Measurements from ENCODE around the gene QKI. TPM values are rescaled to one million over a fixed set of nuclear protein-coding genes. Genes with fewer than 3 reads are reported as not detected.

Gene QKI
- total and polyA plus RNA-seq, 10 of the 15 experiments (the other 5 are each of a cell fraction or from before 2014, with no cell fraction given) = 4.7 to 72.5 (median 38.9) TPM

DNA sequence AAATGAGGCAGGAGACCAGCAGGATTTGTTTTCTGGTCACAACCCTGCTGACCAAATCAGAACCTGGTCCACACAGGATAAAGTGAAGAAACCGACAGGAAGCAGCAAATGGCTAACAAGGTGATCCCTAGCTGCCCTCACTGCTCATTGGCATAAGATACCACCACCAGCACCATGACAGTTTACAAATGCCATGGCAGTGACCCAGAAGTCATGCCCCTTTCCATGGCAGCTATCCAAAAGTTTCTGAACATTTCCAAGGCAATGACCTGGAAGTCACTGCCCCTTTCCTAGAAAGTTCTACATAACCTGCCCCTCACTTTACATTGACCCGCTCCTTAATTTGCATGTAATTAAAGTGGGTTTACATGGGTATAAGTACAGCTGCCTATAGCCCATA is 185.2 kb downstream of the QKI start:
- Histone ChIP-seq H3K9ac (ENCODE audit: control insufficient read depth, insufficient read depth, low read length) (no peak overlapping the region), H3K9me3 (replicated peaks; ENCODE audit: control insufficient read depth, insufficient read depth, low read length) (no peaks in the 10 kb centered on the region), H3K4me1 (ENCODE audit: control insufficient read depth, insufficient read depth, low read length) (no peaks in the 10 kb centered on the region), H4K20me1 (ENCODE audit: control insufficient read depth, insufficient read depth) (no peaks in the 10 kb centered on the region), H3K36me3 (ENCODE audit: control insufficient read depth in 2 of 2, insufficient read depth in 2 of 2, low read length in 1 of 2) (no peaks in the 10 kb centered on the region), H3K4me2 (ENCODE audit: control insufficient read depth, insufficient read depth) (no peak overlapping the region), H3K27ac (ENCODE audit: control insufficient read depth, insufficient read depth) (no peak overlapping the region), H2AFZ (ENCODE audit: control insufficient read depth, low read depth, low read length) (no peak overlapping the region), H3K4me3 (no peak overlapping the region), H3K27me3 (replicated peaks in 1 of 2; ENCODE audit: control insufficient read depth in 2 of 2, insufficient read depth in 2 of 2, low read length in 1 of 2) (no peaks in the 10 kb centered on the region), H3K79me2 (ENCODE audit: control insufficient read depth, insufficient read depth, low read length) (no peaks in the 10 kb centered on the region)
- intact Hi-C loops (cut with micrococcal nuclease; ENCODE audit: unreplicated experiment) = no loop called here
- POLR2A ChIA-PET = no interaction called here
- no TSS peak for BruUV-seq (replicated peaks)
- DNase-seq (ENCODE audit: low read depth, low spot score) = no peak
- no peak for ATAC-seq
- TF ChIP-seq, protein P1, sequence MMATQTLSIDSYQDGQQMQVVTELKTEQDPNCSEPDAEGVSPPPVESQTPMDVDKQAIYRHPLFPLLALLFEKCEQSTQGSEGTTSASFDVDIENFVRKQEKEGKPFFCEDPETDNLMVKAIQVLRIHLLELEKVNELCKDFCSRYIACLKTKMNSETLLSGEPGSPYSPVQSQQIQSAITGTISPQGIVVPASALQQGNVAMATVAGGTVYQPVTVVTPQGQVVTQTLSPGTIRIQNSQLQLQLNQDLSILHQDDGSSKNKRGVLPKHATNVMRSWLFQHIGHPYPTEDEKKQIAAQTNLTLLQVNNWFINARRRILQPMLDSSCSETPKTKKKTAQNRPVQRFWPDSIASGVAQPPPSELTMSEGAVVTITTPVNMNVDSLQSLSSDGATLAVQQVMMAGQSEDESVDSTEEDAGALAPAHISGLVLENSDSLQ (IDR thresholded peaks at IDR 0.05) = no peak
- TF ChIP-seq RCOR1 (conservative IDR thresholded peaks at IDR 0.05; ENCODE audit: low read depth, low read length) (no peak), ZNF217 (IDR thresholded peaks at IDR 0.05) (no peak), POLR2AphosphoS5 (IDR thresholded peaks at IDR 0.05; ENCODE audit: low read length) (no peak), NR2C2 (IDR thresholded peaks at IDR 0.05; ENCODE audit: borderline replicate concordance, control insufficient read depth, insufficient read length, low read depth) (no peak), MTA3 (IDR thresholded peaks at IDR 0.05; ENCODE audit: borderline replicate concordance, low read length) (no peak), TCF3 (IDR thresholded peaks at IDR 0.05; ENCODE audit: borderline replicate concordance, insufficient read depth, low read depth, low read length) (no peak), MYC (IDR thresholded peaks at IDR 0.05; ENCODE audit: insufficient read depth, insufficient read length, insufficient replicate concordance, low read length, severe bottlenecking) (no peak), RELA (IDR thresholded peaks at IDR 0.05; ENCODE audit: borderline replicate concordance, partially characterized antibody) (no peak), ZZZ3 (IDR thresholded peaks at IDR 0.05; ENCODE audit: control insufficient read depth, insufficient read length, low read depth) (no peak), BRCA1 (IDR thresholded peaks at IDR 0.05; ENCODE audit: low read depth, low read length) (no peak), SIN3A (IDR thresholded peaks at IDR 0.05; ENCODE audit: low read depth, low read length) (no peak)
- TF ChIP-seq, protein P2, sequence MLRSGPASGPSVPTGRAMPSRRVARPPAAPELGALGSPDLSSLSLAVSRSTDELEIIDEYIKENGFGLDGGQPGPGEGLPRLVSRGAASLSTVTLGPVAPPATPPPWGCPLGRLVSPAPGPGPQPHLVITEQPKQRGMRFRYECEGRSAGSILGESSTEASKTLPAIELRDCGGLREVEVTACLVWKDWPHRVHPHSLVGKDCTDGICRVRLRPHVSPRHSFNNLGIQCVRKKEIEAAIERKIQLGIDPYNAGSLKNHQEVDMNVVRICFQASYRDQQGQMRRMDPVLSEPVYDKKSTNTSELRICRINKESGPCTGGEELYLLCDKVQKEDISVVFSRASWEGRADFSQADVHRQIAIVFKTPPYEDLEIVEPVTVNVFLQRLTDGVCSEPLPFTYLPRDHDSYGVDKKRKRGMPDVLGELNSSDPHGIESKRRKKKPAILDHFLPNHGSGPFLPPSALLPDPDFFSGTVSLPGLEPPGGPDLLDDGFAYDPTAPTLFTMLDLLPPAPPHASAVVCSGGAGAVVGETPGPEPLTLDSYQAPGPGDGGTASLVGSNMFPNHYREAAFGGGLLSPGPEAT (IDR thresholded peaks at IDR 0.05; ENCODE audit: low read depth) = no peak
- TF ChIP-seq, protein P3, sequence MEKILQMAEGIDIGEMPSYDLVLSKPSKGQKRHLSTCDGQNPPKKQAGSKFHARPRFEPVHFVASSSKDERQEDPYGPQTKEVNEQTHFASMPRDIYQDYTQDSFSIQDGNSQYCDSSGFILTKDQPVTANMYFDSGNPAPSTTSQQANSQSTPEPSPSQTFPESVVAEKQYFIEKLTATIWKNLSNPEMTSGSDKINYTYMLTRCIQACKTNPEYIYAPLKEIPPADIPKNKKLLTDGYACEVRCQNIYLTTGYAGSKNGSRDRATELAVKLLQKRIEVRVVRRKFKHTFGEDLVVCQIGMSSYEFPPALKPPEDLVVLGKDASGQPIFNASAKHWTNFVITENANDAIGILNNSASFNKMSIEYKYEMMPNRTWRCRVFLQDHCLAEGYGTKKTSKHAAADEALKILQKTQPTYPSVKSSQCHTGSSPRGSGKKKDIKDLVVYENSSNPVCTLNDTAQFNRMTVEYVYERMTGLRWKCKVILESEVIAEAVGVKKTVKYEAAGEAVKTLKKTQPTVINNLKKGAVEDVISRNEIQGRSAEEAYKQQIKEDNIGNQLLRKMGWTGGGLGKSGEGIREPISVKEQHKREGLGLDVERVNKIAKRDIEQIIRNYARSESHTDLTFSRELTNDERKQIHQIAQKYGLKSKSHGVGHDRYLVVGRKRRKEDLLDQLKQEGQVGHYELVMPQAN (conservative IDR thresholded peaks at IDR 0.05) = no peak
- FAIRE-seq = no peak
- CTCF ChIA-PET = interaction anchor here (1.1 kb wide), 1 partner anchor 9 kb away, joined by 3 read pairs; no protein-coding TSS in a partner anchor
- RAD21 ChIA-PET (ENCODE audit: unreplicated experiment) = no interaction called here
- in situ Hi-C loops (cut with MboI) = no loop called here
- 46% methylated on average over 2 of the region's 2 CpGs for WGBS (ENCODE audit: insufficient coverage, insufficient replicate concordance, low lambda C conversion rate, missing lambda C conversion rate)
- SMC1A ChIA-PET (ENCODE audit: uncharacterized antibody, unreplicated experiment) = no interaction called here
